ENCODE results near the gene SLC19A2.
A peak's percentile ranks its signal among the peaks of the same experiment; 100 is the strongest.
"Not testable (repeated sequence)": the region's sequence is repeated elsewhere in the genome, so short reads cannot be mapped to it uniquely, and the experiment has no call there.

SLC19A2 gene

GRCh38 chr1:169485431-169486280 is at the start of gene SLC19A2:
Gene SLC19A2, minus strand, starts transcription at chr1:169485944. Its CDS starts 178 bp downstream, at chr1:169485766.
- peak; percentile 90 to 91 for DNase-seq

GRCh38 chr1:169534653-169535052 is 48.9 kb upstream of the SLC19A2 start:
- no peak for DNase-seq

- not testable (repeated sequence) for DNase-seq
These were observed 47.9 kb upstream of the SLC19A2 start for GRCh38 chr1:169533528-169534190.

- DNase-seq: no peak
These were observed 44.7 kb upstream of the SLC19A2 start for GRCh38 chr1:169530448-169530847.

- DNase-seq: no peak
These were observed 43.4 kb upstream of the SLC19A2 start for GRCh38 chr1:169529068-169529642.

- DNase-seq: no peak
These were observed 42.7 kb upstream of the SLC19A2 start for GRCh38 chr1:169528215-169529067.

GRCh38 chr1:169527451-169528214 is 41.9 kb upstream of the SLC19A2 start:
- no peak for DNase-seq

- no peak for DNase-seq
These were observed 41.3 kb upstream of the SLC19A2 start for GRCh38 chr1:169527001-169527400.

GRCh38 chr1:169526120-169526832 is 40.5 kb upstream of the SLC19A2 start:
- DNase-seq: no peak

- no peak for DNase-seq
These were observed 39.6 kb upstream of the SLC19A2 start for GRCh38 chr1:169525391-169525790.

- DNase-seq: no peak
These were observed 38.2 kb upstream of the SLC19A2 start for GRCh38 chr1:169523904-169524303.

GRCh38 chr1:169521226-169521625 is 35.5 kb upstream of the SLC19A2 start:
- no peak for DNase-seq

GRCh38 chr1:169517558-169518186 is 31.9 kb upstream of the SLC19A2 start:
- DNase-seq: no peak

GRCh38 chr1:169515641-169516040 is 29.9 kb upstream of the SLC19A2 start:
- no peak for DNase-seq

GRCh38 chr1:169514566-169515270 is 29.0 kb upstream of the SLC19A2 start:
- no peak for DNase-seq

GRCh38 chr1:169513208-169513607 is 27.5 kb upstream of the SLC19A2 start:
- no peak for DNase-seq

GRCh38 chr1:169511316-169512005 is 25.7 kb upstream of the SLC19A2 start:
- no peak for DNase-seq

- DNase-seq: no peak
These were observed 24.3 kb upstream of the SLC19A2 start for GRCh38 chr1:169510060-169510459.

GRCh38 chr1:169509354-169509753 is 23.6 kb upstream of the SLC19A2 start:
- DNase-seq: no peak
